ENCODE results near the gene NLRP6.
"Not testable (repeated sequence)": the region's sequence is repeated elsewhere in the genome, so short reads cannot be mapped to it uniquely, and the experiment has no call there.

Gene NLRP6

GRCh38 chr11:299951-300735, 21.9 kb downstream of the NLRP6 start:
- H3K27ac ChIP-seq, result no peak overlapping the region
- ChIA-PET CTCF (no interaction called here), POLR2A (ENCODE audit: low non-redundant PET) (no interaction called here)
- no peak for TF ChIP-seq CTCF (conservative IDR thresholded peaks at IDR 0.05; ENCODE audit: low read depth)
- no peak for DNase-seq (ENCODE audit: low spot score)

- no peak for TF ChIP-seq CTCF (conservative IDR thresholded peaks at IDR 0.05; ENCODE audit: low read depth)
- ChIA-PET CTCF (no interaction called here), POLR2A (ENCODE audit: low non-redundant PET) (no interaction called here)
- DNase-seq (ENCODE audit: low spot score), result no peak
- H3K27ac ChIP-seq, result no peak overlapping the region
Observed at GRCh38 chr11:303363-303762, 25.2 kb downstream of the NLRP6 start.

- no peak for TF ChIP-seq CTCF (conservative IDR thresholded peaks at IDR 0.05; ENCODE audit: low read depth)
- no peak overlapping the region for H3K27ac ChIP-seq
- DNase-seq (ENCODE audit: low spot score), result no peak
- POLR2A ChIA-PET (ENCODE audit: low non-redundant PET), result no interaction called here
- CTCF ChIA-PET, result interaction anchor here (0.6 to 1.0 kb wide), 5 partner anchors 46 to 92 kb away, joined by 3 to 9 read pairs (median 4); partner anchors contain the start of gene PSMD13
Observed at GRCh38 chr11:304061-304506, 25.9 kb downstream of the NLRP6 start.

GRCh38 chr11:304915-305843, 27.0 kb downstream of the NLRP6 start:
- peak; percentile 74 for DNase-seq (ENCODE audit: low spot score)
- CTCF ChIA-PET, result interaction anchor here (0.6 to 1.1 kb wide), 7 partner anchors 14 to 93 kb away, joined by 3 to 9 read pairs (median 4); partner anchors contain the start of gene PSMD13
- no peak overlapping the region for H3K27ac ChIP-seq
- peak; percentile 80 for TF ChIP-seq CTCF (conservative IDR thresholded peaks at IDR 0.05; ENCODE audit: low read depth)
- POLR2A ChIA-PET (ENCODE audit: low non-redundant PET), result no interaction called here

- peak overlapping the region; percentile 91 for H3K27ac ChIP-seq
- DNase-seq (ENCODE audit: low spot score), result no peak
- CTCF ChIA-PET, result interaction anchor here (1.1 kb wide), 1 partner anchor 16 kb away, joined by 4 read pairs; no protein-coding TSS in a partner anchor
- TF ChIP-seq CTCF (conservative IDR thresholded peaks at IDR 0.05; ENCODE audit: low read depth), result no peak
- POLR2A ChIA-PET (ENCODE audit: low non-redundant PET), result no interaction called here
Observed at GRCh38 chr11:305844-306211, 27.6 kb downstream of the NLRP6 start.

- no peak for TF ChIP-seq CTCF (conservative IDR thresholded peaks at IDR 0.05; ENCODE audit: low read depth)
- ChIA-PET POLR2A (ENCODE audit: low non-redundant PET) (no interaction called here), CTCF (no interaction called here)
- DNase-seq (ENCODE audit: low spot score), result no peak
- peak overlapping the region; percentile 91 for H3K27ac ChIP-seq
Observed at GRCh38 chr11:306645-307371, 28.6 kb downstream of the NLRP6 start.

GRCh38 chr11:307766-308708, 29.8 kb downstream of the NLRP6 start, which contains the start of gene IFITM2:
Gene IFITM2, plus strand, starts transcription at chr11:307816. Its CDS starts 377 bp downstream, at chr11:308193.
- DNase-seq (ENCODE audit: low spot score); POLR2A ChIA-PET (ENCODE audit: low non-redundant PET): not testable (repeated sequence)
- H3K27ac ChIP-seq, result peak within 1 kb of the TSS; percentile 91
- CTCF ChIA-PET, result interaction anchor here (0.6 kb wide), 1 partner anchor 71 kb away, joined by 4 read pairs; no protein-coding TSS in a partner anchor
